GM18505 (cell line): Measurements from ENCODE around the gene SLC24A4.

ENCODE experiments used
- ATAC-seq: cut with Tn5 transposase; IDR thresholded peaks from one replicate; pipeline ENCODE4 v1.9.1; 2021; ENCODE audit not compliant: unreplicated experiment
- POLR2A ChIP-seq: IDR thresholded peaks from 4 replicates; pipeline ENCODE4 v1.6.1; 2011; ENCODE audit warnings: borderline replicate concordance; ENCODE audit not compliant: insufficient read depth, insufficient read length; ENCODE audit errors: extremely low read depth

SLC24A4 gene

DNA sequence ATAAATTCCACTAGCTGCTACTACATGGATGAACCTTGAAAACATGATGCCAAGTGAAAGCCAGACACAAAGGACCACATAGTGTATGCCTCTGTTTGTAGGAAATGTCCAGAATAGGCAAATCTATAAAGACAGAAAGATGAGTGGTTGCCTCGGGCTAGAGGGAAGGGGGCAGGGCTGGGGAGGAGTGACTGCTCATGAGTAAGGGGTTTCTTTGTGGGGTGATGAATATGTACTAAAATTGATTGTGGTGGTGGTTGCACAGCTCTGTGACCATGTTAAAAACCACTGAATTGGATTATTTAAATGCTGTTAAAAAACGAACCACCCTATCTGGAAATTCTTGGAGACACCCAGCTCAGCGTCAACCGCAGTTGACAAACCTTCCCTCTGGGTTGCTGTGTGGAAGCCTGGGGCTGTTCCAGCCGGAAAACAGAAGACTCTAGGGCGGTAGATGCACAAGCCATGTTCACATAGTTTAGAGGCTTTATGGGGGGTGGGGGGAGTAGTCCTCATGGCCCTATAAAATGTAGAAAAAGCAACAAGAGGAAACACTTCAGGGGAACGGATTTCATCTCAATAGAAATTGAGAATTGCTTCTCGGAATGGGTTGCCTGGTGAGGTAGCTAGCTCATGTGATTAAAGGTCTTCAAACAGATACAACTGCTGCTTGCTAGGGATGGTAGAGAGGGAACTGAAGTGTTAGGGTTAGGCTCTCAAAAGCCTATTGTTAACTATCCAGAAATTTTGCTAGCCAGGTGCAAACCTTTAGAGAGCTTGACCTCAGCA is 220.0 kb downstream of the SLC24A4 start:
- TF ChIP-seq POLR2A: no peak
- no peak for ATAC-seq

DNA sequence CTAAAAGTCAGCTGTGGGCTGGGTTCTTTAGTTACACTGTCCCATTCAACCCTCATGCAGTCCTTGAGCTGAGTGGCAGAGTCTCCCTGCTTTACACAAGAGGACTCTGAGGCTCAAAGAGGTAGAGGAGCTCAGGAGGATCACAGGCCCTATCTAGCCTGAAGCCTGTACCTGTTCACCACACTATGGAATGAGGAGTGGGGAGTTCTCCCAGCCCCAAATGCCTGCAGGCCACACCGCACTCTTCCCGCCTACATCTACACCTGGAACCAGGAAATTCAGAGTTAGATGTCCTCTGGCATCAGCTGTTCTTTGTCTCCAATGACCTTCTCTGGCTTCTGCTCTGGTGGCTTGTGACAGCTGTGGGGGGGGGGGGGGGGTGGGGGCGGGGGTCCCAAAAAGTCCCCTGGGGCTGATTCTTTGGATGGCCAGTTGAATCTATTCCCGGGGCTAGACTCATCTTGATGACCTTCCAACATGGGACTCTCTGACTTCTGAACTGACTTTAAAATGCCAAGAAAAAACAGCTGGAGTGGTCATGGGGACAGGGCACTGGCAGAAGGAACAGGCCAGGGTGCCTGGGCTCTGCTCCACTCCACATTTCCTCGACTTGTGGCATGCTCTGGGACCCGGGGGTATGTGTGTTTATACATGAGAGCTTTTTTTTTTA is 221.2 kb downstream of the SLC24A4 start:
- no peak for TF ChIP-seq POLR2A
- no peak for ATAC-seq

DNA sequence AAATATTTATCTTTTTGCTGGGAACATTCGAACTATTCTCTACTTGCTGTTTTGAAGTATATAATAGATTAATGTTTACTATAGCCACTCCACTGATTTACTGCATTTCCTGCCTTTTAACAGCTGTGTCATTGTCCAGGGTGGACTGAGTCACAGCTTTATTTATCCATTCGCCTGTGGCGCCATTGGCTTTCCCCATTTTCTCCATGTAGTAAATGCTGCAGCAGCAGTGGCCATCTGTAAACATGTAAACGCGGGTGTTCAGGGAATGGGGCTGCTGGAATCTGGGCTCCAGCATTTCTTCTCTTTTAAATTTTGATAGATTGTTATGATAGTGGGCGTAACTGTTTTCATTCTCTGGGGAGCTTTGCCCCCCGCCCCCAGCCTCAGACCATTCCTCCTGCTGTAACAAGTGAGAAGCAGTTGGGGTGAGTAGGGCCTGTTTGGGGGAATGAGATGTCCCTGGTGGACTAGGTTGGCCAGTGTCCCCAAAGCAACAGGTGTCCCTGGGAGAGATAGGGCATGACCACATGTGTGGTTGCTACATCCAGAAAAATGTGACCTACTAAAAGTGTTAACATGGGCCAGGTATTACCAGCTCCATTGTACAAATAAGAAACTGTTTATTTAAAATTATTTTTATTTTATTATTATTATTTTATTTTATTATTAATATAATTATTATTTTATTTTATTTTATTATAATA is 223.5 kb downstream of the SLC24A4 start:
- TF ChIP-seq POLR2A: no peak
- ATAC-seq: no peak

DNA sequence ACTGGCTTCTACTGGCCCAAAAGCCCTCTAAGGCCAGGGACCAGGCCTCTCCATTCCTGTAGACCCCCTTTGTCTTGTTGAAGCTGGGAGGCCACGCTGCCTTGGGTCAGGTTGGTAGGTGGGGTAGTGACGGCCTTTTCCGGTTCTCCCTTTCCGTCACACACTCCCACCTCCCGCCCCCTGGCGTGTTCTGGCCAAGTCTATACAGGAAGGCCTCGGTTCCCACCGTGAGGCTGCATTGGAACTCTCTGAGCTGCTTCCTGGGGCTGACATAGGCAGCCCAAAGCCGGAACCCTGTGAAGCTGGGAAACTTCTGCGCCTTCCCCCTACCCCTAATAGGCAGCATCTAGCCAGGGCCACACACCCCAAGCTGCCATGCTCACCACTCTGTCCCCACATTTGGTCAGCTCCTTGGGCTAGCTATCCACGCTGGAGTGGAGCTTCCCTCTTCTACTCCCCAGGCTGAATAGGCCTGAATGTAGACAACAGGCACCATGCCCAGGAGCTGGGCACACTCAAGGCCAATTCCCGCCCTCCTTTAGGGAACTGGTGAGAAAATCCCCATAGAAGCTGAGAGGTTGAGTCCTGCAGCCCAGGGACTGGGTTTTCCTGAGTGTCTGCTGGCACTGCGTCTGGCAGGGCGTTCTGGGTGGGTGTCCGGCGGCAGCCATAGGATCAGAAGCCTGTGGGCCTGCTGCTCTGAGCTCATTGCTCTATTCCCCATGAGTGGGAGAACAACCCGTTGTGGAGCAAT is 226.3 kb downstream of the SLC24A4 start:
- ATAC-seq: no peak
- TF ChIP-seq POLR2A: no peak

DNA sequence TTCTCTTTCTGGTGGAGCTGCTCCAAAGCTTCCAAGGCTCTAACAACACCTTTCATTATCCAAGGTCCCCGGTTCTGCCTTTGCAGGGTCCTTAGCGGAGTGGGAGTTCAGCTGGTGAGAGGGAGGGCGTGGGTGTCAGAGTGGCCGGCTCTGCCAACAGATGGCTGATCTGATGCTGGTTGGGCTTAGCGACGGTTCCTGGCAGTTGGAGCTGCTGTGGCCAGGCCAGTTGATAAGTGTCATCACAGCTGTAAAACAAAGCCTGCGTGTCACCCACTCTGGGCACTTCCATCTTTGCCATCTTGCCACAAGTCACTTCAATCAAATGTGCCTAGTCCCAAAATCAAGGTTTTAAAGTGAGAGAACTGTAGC is 226.9 kb downstream of the SLC24A4 start:
- ATAC-seq: no peak
- TF ChIP-seq POLR2A: no peak
